ENCODE results near the gene SDCCAG8. TPM values are rescaled to one million over a fixed set of nuclear protein-coding genes. Genes with fewer than 3 reads are reported as not detected.

SDCCAG8 gene
- polyA plus RNA-seq, 1 experiment: 34.1 TPM

- ChIA-PET POLR2A (no interaction called here), CTCF (interaction anchor here (0.6 kb wide), 1 partner anchor 26 kb away, joined by 3 read pairs; no protein-coding TSS in a partner anchor)
- Histone ChIP-seq H3K27me3 (ENCODE audit: control insufficient read depth, insufficient read depth, low read length) (no peaks in the 10 kb centered on the region), H3K9me3 (ENCODE audit: control insufficient read depth, insufficient read depth, low read length) (no peaks in the 10 kb centered on the region), H3K4me3 (ENCODE audit: low read depth, low read length) (no peak overlapping the region), H3K27ac (ENCODE audit: low read depth, low read length) (no peak overlapping the region)
- no peak for DNase-seq (ENCODE audit: low read depth, low spot score)
- no peak for TF ChIP-seq CTCF (IDR thresholded peaks at IDR 0.05; ENCODE audit: low read depth, low read length)
These were observed 151.6 kb downstream of the SDCCAG8 start for GRCh38 chr1:243407284-243408018.

DNA sequence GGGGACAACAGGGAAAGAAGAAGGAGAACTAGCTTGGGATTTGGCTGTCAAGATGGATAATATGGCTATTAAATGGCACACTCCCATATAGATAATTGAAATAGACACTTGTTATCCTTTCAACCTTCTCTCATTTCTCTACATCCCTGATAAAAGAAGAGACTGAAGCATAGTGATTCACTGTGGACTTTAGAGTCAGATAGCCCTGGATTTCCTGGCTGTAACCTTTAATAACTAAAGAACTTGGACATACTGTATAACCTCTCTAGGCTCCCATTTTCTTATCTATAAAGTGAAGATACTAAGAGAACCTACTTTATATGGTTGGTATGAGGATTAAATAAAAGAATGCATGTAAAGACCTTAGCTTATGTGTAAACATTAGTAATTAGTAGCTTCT is 152.6 kb downstream of the SDCCAG8 start:
- H3K4me3 ChIP-seq (ENCODE audit: low read depth, low read length): no peak overlapping the region
- H3K9me3 ChIP-seq (ENCODE audit: control insufficient read depth, insufficient read depth, low read length): no peaks in the 10 kb centered on the region
- no peak for TF ChIP-seq CTCF (IDR thresholded peaks at IDR 0.05; ENCODE audit: low read depth, low read length)
- DNase-seq (ENCODE audit: low read depth, low spot score): no peak
- H3K27ac ChIP-seq (ENCODE audit: low read depth, low read length): no peak overlapping the region
- POLR2A ChIA-PET: no interaction called here
- no peaks in the 10 kb centered on the region for H3K27me3 ChIP-seq (ENCODE audit: control insufficient read depth, insufficient read depth, low read length)
- CTCF ChIA-PET: no interaction called here

GRCh38 chr1:243409284-243409683 is 153.4 kb downstream of the SDCCAG8 start:
- no peak overlapping the region for H3K27ac ChIP-seq (ENCODE audit: low read depth, low read length)
- no peaks in the 10 kb centered on the region for H3K27me3 ChIP-seq (ENCODE audit: control insufficient read depth, insufficient read depth, low read length)
- no peak overlapping the region for H3K4me3 ChIP-seq (ENCODE audit: low read depth, low read length)
- POLR2A ChIA-PET: no interaction called here
- CTCF ChIA-PET: no interaction called here
- no peak for DNase-seq (ENCODE audit: low read depth, low spot score)
- TF ChIP-seq CTCF (IDR thresholded peaks at IDR 0.05; ENCODE audit: low read depth, low read length): no peak
- H3K9me3 ChIP-seq (ENCODE audit: control insufficient read depth, insufficient read depth, low read length): no peaks in the 10 kb centered on the region

DNA sequence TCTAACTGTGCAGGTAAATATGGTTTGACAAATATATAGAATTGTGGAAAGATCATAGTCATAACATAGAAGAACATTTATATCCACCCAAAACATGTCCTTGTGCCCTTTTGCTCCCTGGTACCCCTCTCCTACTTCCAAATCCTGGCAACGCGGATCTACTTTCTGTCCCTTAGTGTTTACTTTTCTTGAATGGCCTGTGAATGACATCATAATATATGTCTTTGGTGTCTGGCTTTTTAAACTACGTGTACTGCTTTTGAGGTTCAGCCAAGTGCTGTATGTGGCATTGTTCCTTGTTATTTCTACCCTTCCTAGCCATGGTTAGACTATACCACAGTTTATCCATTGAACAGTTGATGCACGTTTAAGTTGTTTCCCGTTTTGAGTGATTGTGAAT is 155.6 kb downstream of the SDCCAG8 start:
- POLR2A ChIA-PET: no interaction called here
- no peak for TF ChIP-seq CTCF (IDR thresholded peaks at IDR 0.05; ENCODE audit: low read depth, low read length)
- H3K27me3 ChIP-seq (ENCODE audit: control insufficient read depth, insufficient read depth, low read length): no peaks in the 10 kb centered on the region
- CTCF ChIA-PET: no interaction called here
- no peak overlapping the region for H3K27ac ChIP-seq (ENCODE audit: low read depth, low read length)
- no peaks in the 10 kb centered on the region for H3K9me3 ChIP-seq (ENCODE audit: control insufficient read depth, insufficient read depth, low read length)
- DNase-seq (ENCODE audit: low read depth, low spot score): no peak
- H3K4me3 ChIP-seq (ENCODE audit: low read depth, low read length): no peak overlapping the region

DNA sequence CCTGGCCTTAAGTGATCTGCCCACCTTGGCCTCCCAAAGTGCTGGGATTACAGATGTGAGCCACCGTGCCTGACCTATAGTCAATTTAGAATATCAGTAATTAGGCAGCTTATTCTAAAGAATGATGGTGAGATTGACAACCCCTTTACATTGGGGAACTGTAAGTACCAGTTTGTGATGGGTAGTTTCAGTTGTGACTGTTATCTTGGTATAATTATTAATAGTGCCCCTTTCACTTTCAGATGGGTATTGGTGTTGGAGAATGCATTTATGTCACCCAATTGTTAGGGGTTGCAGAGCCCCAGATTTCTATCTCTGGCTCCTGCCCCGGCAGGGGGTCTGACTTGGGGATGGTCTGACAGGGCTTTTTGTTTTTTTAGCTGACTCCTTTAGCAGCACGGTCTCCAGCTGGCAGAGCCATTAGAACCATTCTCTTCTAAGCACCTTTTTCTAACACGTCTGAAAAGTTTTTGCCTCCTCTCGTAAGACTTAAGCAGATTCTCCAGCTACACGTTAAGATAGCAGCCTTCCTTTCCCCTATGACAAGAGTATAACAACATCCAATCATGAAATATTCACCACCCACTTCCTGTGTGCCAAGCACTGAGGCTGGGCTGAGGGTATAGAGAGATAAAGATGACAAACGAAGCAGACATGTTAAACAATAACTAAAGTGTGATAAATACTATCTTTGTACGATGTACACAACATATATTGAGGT is 157.8 kb downstream of the SDCCAG8 start:
- POLR2A ChIA-PET: no interaction called here
- CTCF ChIA-PET: interaction anchor here (0.5 kb wide), 1 partner anchor 419 kb away, joined by 3 read pairs; no protein-coding TSS in a partner anchor
- no peak for DNase-seq (ENCODE audit: low read depth, low spot score)
- H3K27me3 ChIP-seq (ENCODE audit: control insufficient read depth, insufficient read depth, low read length): no peaks in the 10 kb centered on the region
- H3K4me3 ChIP-seq (ENCODE audit: low read depth, low read length): no peak overlapping the region
- no peaks in the 10 kb centered on the region for H3K9me3 ChIP-seq (ENCODE audit: control insufficient read depth, insufficient read depth, low read length)
- no peak overlapping the region for H3K27ac ChIP-seq (ENCODE audit: low read depth, low read length)
- TF ChIP-seq CTCF (IDR thresholded peaks at IDR 0.05; ENCODE audit: low read depth, low read length): no peak
